Measurements from ENCODE around the gene ZBTB34.

The ZBTB34 gene

DNA sequence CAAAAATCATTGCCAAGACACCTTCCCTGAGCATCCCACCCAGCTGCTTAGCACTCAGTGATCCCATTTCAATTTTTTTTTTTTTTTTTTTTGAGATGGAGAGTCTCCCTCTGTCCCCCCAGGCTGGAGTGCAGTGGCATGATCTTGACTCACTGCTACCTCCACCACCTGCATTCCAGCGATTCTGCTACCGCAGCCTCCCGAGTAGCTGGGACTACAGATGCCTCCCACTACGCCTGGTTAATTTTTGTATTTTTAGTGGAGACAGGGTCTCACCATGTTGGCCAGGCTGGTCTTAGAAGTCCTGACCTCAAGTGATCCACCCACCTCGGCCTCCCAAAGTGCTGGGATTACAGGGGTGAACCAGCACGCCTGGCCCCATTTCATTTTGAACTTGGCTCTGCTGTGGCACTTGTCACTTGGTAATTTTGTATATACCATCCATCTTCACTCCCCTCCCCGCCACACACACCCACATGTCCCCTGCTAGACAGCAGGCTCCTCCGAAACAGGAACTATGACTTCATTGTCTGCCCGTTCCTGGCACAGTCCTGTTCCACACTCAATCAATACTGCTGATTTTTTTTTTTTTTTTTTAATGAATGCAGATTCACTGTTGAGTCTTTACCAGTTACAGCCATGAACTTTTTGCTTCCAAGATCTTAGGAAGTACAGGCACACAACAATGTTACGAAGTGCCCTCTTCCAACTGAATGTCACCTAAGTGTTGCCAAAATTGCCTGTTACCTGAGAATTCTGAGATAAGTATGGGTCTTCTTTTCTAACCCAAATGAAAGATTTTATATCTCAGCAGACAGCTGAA is 17.3 kb upstream of the ZBTB34 start:
- no peak for DNase-seq (ENCODE audit: low read depth)

DNA sequence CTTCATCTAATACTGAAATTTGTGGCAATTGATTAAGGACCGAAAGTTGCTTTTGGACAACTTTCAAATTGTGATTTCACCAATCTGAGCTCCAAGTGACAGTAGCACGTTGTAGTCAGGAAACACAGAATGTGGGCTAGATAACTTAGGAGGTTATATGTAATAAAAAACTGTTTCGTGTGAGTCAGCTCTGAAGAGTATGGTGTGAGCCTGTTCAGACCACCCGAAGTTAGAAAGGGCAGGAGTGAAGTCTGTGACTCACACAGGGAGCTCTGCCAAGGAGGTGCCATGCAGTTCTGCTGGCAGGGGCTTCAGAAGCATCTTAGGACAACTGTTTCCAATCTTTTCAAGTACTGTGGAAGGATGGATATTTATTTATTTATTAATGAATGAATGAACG is 16.4 kb upstream of the ZBTB34 start:
- no peak for DNase-seq (ENCODE audit: low read depth)

DNA sequence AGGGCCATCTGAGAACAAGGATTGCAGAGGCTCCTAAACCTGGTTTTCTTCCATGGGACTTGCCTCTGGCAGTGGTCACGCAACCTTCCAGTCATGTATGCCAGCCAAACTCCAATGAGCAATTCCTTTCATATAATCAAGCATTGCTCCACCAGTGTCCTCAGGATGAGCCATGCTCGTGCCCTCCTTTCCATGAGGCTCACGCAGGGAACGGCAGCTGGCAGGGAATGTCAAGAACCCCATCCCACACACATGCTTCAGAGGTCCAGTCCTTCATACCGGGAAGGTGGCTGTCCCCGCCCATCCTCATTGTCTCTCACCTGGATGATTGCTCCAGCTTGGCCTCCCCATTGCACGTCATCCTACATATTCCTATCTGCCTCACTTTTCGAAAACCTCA is 13.4 kb upstream of the ZBTB34 start:
- DNase-seq (ENCODE audit: low read depth), result no peak

DNA sequence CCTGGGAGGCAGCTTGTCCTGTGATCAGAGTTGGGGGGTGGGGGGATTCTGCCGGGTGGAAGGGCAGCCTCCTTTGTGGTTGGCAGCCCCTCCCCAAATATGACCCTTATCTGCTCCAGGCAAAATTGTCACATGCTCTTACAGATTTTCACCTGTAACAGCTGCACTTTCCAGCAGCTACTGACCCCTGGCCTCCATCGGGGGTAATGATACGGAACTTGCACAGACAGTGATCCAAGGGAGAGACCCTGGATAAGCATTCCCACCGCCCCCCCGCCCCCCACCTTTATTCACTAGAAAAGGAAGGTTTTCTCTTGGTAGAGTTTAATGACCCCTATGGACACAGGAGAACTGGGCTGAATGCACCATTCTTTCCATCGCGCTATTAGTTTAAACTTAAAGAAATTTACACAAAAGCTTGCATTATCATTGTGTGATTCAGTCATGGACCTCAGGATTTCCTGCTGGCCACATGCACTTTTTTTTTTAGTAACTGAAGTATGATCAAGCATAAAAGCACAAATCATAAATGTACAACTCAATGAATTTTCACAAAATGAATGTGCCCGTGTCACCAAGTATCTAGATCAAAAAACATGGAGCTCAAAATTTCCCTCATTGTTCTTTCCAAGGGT is 10.7 kb upstream of the ZBTB34 start:
- DNase-seq (ENCODE audit: low read depth), result no peak

DNA sequence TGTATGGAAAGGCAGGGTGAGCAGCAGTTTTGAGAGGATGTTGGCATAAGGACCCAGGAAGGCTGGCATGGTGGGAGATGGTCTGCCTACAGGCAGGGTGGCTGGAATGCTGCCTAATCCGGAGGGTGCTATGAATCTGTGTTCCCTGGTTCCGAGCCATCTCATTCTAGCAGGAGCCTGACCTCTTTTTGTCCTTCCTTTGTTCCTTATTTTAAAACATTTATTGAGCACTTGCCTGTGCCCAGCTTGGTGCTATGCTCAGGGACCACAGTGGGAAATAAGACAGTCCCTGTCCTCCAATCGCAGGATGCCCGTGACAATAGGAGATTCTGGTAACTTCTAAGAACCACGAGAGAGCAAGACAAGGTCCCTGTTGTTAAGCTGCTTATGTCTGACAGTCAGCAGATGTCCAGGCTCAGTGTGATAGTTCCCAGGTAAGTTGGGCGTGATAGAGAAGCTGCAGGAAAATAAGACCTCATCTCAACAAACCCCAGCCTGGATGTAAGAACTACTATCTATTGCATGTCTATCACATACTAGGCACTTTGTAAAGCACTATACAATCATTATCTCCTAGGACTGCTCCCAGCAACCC is 9.1 kb upstream of the ZBTB34 start:
- DNase-seq (ENCODE audit: low read depth), result no peak

DNA sequence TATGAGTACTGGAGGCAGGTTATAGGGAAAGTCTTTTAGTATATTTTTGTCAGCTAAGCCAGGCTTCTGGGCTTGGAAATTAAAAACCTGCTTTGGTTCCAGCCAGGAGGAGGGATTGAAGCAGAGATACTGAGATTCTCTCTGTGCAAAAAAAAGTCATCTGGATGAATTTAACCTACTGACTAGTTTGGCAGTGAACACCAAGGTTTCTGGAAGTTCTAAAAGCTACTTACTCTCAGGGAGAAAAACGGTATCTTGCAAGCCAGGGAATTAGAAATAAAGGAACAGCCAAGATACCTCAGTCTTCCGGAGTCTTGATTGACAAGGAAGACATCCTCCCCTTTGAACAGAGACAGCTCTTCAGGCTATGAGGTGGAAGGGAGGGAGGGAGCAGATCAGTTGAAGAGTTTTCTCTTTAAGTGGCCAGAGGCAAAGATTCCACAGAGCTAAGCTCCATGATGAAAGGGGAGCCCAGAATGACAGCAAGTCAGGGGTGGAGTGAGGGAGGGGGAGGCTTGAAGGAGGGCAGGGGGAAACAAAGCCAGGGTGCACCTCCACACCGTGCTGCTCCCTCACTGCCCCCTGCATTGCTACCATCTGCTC is 8.3 kb upstream of the ZBTB34 start:
- DNase-seq (ENCODE audit: low read depth), result no peak

DNA sequence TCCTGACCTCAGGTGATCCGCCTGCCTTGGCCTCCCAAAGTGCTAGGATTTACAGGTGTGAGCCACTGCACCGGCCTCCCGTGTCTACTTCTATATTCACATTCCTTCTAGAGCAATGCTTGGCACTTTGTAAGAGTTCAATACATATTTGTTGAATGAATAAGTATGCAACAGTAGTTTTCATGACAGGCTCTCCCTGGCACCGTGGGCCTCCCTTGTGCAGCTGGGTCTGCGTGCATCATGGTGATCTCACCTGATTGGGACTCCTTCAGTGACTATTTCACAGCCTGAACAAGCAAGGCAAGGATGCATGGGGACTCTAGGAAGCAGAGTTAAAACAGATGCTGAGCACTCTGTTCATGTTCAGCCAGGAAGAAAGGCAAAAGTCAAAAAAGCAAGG is 6.8 kb upstream of the ZBTB34 start:
- DNase-seq (ENCODE audit: low read depth), result no peak

DNA sequence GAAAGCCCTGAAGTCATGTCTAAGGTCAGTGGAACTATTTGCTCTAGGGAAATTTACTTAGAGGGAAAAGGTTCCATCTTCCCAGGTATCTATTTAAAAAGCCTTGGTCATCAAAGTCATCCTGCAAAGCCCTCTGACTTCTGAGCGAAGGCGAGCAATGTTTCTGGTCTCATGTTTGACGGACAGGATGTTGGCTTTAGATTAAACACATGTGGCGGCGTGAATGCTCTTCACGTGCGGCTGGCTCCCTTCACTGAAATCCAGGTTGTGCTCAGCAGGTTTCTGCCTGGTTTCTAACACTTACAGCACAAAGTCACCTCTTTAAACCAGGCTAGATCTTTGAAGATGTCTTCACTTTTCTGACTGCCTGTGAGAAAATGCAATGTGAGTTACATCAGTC is 5.7 kb upstream of the ZBTB34 start:
- DNase-seq (ENCODE audit: low read depth), result no peak

DNA sequence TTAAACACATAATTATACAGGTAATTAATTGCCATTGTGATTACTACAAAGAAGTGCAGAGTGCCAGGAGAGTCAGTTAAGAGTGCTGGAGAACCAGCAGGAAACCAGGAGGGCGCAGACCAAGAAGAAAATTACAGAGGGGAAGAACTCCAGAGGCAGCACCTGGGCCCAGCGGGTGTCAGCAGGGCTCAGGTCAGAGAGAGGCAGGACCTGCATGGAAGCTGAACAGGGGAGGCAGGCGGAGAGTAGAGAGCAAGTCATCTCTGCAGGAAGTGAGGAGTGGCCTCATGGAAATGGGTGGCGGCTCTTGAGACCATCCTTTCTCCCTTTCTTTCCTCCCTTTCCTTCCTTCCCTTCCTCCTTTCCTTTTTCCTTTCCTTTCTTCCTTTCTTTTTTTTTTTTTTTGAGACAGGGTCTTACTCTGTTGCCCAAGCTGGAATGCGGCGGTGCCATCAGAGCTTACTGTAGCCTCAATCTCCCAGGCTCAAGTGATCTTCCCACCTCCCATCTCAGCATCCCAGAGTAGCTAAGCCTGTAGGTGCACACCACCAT is 4.0 kb upstream of the ZBTB34 start:
- DNase-seq (ENCODE audit: low read depth), result no peak

DNA sequence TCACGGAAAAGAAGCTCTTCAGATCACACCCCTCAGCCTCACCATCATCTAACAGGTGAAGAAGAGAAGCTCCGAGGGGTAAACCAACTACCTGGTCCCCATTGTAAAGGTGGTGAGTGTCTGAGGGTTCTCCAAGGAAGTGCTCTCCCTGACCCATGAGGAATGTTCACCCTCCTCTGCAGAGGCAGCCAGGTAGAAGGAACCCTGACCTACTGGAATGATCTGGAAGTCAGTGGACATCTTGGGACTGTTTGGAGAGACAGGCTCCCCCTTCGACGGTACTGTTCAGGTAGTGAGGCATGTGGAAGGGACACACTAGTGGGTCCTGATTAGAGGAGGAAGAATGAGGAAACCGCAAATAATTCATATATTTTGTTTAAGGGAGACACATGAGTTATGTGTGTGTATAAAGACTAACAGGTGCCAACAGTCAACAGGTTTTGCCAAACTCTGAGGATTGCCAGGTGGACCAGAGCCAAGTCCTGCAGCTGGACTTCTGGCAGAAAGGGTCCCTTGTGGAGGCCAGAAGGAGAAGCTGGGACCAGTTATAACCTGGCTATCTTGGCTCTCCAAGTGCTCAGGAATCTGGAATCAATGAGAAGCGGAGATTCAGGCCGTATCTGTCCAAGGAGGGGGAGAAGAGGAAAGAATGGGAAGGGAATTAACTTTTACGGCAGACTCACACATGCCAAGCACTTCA is 3.0 kb upstream of the ZBTB34 start:
- no peak for DNase-seq (ENCODE audit: low read depth)

DNA sequence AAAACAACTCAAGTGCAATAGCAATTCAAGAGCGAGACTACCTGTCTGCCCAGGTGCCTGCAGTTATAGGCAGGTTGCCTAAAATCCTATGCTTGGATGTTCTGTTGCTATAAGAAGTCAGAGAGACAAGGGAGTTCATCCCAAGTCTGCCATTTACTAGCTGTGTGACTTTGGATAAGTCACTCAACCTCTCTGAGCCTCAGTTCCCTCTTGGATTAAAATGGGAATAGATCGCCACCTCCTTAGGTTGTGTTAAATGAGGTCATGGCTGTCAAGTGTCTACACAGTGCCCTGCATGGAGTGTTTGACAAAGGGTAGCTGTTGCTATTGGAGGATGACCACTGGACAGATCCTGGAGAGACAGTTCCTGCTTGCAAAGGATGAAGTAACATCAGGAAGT is 1.3 kb upstream of the ZBTB34 start:
- no peak for DNase-seq (ENCODE audit: low read depth)

DNA sequence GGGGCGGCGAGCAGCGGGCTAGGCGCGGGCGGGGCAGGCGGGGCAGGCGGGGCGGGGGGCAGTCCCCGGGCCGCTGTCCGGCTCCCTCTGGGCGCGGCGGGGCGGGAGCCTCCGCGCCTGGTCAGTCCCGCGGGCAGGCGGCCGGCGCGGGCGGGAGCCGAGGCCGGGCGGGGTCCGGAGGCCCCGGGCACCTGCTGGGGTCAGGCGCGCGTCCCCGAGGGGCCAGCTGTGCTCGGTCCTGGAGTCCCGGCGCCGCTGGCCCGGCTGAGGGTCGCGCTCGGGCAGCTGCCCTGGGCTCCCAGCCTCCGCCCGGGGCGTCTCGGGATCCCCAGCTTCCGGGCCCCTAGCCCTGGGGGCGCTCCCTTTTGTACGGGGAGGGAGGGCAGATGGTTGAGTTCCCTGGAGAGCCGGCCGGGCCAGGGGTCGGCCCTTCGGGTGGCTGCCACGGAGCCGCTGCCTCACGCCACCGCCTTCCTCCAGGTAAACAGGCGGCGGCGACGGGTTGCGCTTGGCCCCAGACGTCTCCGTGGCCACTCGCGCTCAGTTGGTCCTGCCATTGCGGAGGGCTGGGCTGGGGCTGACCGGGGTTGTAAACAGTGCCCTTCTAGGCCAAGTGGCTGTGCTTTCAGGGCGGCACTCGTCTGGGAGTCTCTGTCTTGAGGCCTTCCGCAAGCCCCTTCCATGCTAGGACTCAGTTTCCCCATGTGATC is 473 bp downstream of the ZBTB34 start:
- no peak for DNase-seq (ENCODE audit: low read depth)

DNA sequence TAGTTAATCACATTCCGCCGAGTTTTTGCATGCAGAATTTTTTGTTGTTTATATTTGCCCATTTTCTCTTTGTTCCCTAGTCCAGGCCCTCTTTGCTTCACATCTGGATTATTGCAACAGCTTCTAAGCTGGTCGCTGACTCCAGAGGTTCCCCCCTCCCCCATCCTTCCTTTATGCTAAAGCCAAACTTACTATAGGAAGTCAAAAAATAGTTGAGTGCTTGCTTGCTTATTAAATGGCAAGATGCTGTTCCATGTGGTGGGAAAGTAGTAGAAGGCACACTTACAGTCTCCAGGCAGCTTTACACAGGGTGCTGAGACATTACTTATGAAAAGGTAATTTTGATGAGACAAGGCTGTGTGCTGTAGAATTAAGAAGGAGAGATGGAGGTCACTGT is 1.3 kb downstream of the ZBTB34 start:
- DNase-seq (ENCODE audit: low read depth), result no peak

DNA sequence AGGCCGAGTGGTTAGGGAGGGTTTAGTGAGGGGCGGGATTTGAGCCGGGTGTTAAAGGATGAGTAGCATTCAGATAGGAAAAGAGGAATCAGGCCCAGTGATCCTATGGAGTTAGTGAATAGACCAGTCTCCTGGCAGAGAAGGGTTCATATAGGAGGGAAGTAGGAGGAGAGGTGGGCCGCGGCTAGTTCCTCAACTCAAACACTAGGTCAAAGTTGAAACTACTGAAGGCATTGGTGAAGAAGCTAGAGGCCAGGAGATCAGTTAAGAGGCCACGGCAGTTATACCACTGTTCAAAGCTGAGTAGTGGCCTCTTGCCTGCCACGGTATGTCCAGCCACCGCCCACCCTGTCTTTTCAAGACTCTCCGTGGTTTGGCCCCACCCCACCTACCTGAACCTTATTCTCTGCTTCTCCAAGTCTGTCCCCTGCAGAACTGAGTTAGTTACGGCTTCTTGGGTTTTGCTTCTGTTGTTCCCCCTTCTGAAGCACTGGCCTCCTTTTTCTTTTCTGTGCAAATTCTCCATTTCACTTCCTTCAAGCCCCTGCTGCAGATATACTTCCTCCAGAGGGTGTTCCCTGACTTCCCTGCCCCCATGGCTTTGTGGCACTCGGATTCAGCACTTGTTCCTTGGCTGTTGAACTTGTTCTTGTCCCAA is 1.8 kb downstream of the ZBTB34 start:
- DNase-seq (ENCODE audit: low read depth), result no peak

DNA sequence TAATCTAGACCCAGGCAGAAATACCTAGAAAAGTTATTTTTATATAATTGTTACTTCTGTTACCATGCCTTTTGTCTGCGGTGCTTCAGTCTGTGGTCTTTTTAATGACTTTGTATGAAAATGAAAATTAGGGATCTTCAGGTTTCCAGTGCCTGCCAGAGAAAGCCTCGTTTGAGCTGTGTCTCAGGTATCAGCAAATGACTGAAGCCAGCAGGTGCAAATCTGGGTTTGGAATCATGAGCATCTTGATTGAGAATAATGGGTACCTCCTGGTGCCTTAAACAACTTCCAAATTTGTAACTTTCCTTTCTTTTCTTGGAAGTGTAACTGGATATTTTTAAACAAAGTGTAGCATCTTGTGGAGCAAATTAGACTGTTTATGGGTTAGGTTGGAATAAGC is 4.3 kb downstream of the ZBTB34 start:
- no peak for DNase-seq (ENCODE audit: low read depth)

DNA sequence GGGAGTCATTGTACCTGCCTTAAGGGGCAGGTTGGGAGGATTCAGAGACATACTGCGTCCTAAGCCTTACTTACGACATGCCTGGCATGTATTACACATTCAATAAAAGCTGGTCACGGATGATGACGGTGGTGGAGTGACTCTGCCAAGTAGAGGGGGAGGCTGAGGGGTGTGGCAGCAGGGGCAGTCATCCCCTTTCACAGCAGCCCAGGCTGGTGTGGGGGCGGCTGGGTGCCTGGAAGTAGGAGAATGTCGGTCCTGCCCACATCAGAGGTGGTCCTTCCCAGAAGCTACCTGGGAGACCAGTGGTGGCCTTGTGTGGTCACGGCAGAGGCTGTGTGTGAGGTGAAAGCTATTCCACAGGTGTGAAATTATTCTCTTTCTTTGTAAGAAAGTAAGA is 8.9 kb downstream of the ZBTB34 start:
- DNase-seq (ENCODE audit: low read depth), result no peak

DNA sequence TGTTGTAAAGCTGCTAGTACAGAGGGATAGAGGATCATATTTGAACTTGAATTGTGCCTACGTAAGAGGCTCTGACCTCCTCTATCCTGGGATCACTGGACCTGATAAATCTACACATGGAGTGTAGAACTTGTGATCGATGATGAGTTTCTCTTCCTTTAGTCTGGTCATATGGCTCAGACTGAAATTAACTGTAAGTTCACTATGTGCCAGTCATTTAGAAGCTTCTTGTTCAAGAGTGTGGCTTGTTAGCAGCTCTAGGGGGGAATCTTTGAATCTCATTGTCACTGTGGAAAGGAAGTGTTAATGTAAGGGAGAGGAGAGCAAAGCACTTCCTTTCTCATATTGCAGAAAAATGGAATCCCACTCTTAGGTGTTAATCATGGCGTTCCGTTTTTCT is 12.1 kb downstream of the ZBTB34 start:
- no peak for DNase-seq (ENCODE audit: low read depth)

DNA sequence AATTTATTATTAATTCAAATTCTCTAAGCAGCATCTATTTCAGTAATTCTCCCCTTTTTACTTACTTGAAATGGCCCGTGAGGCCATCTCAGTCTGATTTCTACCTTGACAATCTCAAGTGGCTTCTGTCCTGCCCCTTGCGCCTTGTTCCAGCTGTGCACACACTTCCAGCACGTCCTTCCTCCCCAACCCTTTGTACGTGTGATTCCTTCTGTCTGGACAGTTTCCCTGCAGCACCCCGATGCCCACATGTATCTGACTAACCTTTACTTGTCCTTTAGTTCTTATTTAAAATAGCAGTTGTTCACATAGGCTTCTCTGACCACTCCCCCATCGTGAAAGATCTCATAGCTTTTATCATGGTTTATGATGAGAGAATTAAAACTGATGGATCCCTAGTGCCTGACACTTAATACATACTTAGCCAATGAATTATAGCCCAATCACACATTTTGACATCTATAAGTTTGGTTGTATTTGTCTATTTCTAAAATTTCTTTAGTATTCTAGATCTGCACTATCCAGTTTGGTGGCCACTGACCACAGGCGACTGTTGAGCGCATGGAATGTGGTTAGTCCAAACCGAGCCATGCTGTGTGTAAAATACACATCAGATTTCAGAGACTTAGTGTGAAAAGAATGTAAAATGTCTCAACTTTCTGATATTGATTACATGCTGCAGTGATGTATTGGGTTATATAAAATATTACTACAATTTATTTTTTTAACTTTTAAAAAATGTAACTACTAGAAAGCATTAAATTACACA is 14.3 kb downstream of the ZBTB34 start:
- DNase-seq (ENCODE audit: low read depth), result no peak

DNA sequence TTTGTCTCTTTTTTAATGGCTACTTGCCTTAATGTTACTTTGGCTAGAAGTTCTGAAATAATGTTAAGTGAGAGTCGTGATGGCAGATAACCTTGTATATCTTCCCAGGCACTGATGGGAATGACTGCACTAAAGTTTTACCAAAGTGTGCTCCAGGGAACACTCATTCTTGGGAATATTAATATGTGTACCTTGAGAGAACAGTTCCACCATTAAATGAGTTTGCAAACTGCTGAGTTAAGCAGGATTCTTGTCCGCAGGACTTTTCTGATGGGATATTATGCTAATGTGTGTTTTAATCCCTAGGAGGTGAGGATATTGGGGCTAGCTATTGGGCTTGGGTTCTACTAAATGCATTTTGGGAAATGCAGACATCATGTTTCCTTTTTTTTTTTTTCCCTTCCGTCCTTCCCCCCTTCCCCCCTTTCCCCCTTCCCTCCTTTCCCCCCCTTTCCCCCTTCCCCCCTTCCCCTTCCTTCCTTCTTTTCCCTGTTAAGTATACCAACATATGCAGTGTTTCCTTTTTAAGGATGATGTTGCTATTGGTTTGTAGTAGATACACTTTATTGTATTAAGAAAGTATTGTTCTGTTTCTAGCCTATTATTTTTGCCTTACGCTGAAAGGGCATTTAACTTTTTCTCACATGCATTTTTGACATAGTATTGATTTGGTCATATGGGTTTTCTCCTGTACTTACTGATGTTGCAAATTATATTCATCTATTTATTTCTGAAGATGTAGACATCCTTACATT is 15.5 kb downstream of the ZBTB34 start:
- no peak for DNase-seq (ENCODE audit: low read depth)

DNA sequence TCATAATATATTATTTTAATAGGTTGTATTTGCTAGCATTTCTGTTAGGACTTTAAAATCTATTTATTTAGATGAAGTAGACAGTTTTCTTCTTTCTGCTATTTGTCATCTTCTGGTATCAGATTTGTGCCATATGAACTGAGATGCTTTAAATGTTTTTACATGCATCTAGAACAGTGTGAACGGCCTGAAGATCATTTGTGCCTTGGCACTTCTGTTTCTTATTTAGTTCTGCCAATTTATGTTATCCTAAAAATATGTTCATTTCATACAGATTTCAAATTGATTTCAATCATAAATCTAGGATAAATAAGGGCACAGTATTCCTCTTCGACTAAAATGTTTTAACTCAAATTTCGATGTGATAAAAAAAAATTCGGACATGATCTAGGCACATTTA is 16.1 kb downstream of the ZBTB34 start:
- DNase-seq (ENCODE audit: low read depth), result no peak

Measured in stimulated activated CD8-positive, alpha-beta memory T cell treated with anti-CD3 and anti-CD28 coated beads, Interleukin-12 subunit alpha, Interleukin-12 subunit beta, amount 100 ng/mL, for 4 hours (primary cell).